Epithelial cell of esophagus (primary cell): ENCODE measurements around the gene FSTL1.

Experiments
- DNase-seq: peaks from one replicate; pipeline ENCODE4 v3.0.0; 2010; ENCODE audit warnings: low read depth
- H3K4me3 ChIP-seq: 2 replicates; pipeline ENCODE4 v1.5.1; 2011; ENCODE audit warnings: mild to moderate bottlenecking, low read length, control low read depth
- CTCF ChIP-seq: IDR thresholded peaks from 2 replicates; pipeline ENCODE4 v1.5.1; 2011; ENCODE audit warnings: low read depth, mild to moderate bottlenecking, low read length, control low read depth, inconsistent platforms; ENCODE audit not compliant: insufficient read depth; ENCODE audit errors: missing control alignments

Gene FSTL1

GRCh38 chr3:120370463-120370862 lies 80.3 kb downstream of the FSTL1 start:
- no peak for DNase-seq
- no peak overlapping the region for H3K4me3 ChIP-seq
- no peak for TF ChIP-seq CTCF

- no peak overlapping the region for H3K4me3 ChIP-seq
- TF ChIP-seq CTCF, result no peak
- no peak for DNase-seq
Measured at GRCh38 chr3:120369037-120369467, 81.7 kb downstream of the FSTL1 start.

GRCh38 chr3:120368172-120368571 lies 82.6 kb downstream of the FSTL1 start:
- no peak for DNase-seq
- H3K4me3 ChIP-seq, result no peak overlapping the region
- no peak for TF ChIP-seq CTCF

GRCh38 chr3:120364821-120365220 lies 86.0 kb downstream of the FSTL1 start:
- no peak overlapping the region for H3K4me3 ChIP-seq
- peak; percentile 34 for DNase-seq
- no peak for TF ChIP-seq CTCF

- TF ChIP-seq CTCF, result no peak
- no peak overlapping the region for H3K4me3 ChIP-seq
- DNase-seq, result no peak
Measured at GRCh38 chr3:120364101-120364500, 86.7 kb downstream of the FSTL1 start.

- no peak for DNase-seq
- no peak overlapping the region for H3K4me3 ChIP-seq
Measured at GRCh38 chr3:120357807-120358206, 93.0 kb downstream of the FSTL1 start.

More at GRCh38 chr3:120357807-120358206, 93.0 kb downstream of the FSTL1 start:
- no peak for TF ChIP-seq CTCF
